ENCODE measurements around the gene CD58. TPM values are rescaled to one million over a fixed set of nuclear protein-coding genes. Genes with fewer than 3 reads are reported as not detected.

The CD58 gene
- total and polyA plus RNA-seq, 2 experiments from 2014 or later: 6.1 to 20.0 TPM

- Histone ChIP-seq H3K9me3 (ENCODE audit: low read depth) (no peaks in the 10 kb centered on the region), H3K4me1 (ENCODE audit: low read depth) (no peaks in the 10 kb centered on the region), H3K27me3 (no peaks in the 10 kb centered on the region), H3K4me3 (no peak overlapping the region), H3K27ac (no peak overlapping the region), H3K36me3 (no peaks in the 10 kb centered on the region)
- DNase-seq (ENCODE audit: low read depth in 1 of 2, low spot score in 1 of 2): no peak
- no peak for TF ChIP-seq CTCF (IDR thresholded peaks at IDR 0.05; ENCODE audit: low read depth, low read length)
Measured at GRCh38 chr1:116516631-116517030, 54.2 kb downstream of the CD58 start.

- TF ChIP-seq CTCF (IDR thresholded peaks at IDR 0.05; ENCODE audit: low read depth, low read length): no peak
- DNase-seq (ENCODE audit: low read depth in 1 of 2, low spot score in 1 of 2): no peak
Measured at GRCh38 chr1:116515702-116516101, 55.1 kb downstream of the CD58 start.

GRCh38 chr1:116514708-116515525 lies 55.9 kb downstream of the CD58 start:
- H3K4me3 ChIP-seq: no peak overlapping the region
- H3K36me3 ChIP-seq: no peaks in the 10 kb centered on the region
- no peaks in the 10 kb centered on the region for H3K27me3 ChIP-seq
- peak in 1 of 2 donors; percentile 73 for DNase-seq (ENCODE audit: low read depth in 1 of 2, low spot score in 1 of 2)
- H3K9me3 ChIP-seq (ENCODE audit: low read depth): no peaks in the 10 kb centered on the region
- no peaks in the 10 kb centered on the region for H3K4me1 ChIP-seq (ENCODE audit: low read depth)
- TF ChIP-seq CTCF (IDR thresholded peaks at IDR 0.05; ENCODE audit: low read depth, low read length): no peak
- H3K27ac ChIP-seq: no peak overlapping the region

More at GRCh38 chr1:116515702-116516101, 55.1 kb downstream of the CD58 start:
- Histone ChIP-seq H3K27ac (no peak overlapping the region), H3K4me1 (ENCODE audit: low read depth) (no peaks in the 10 kb centered on the region), H3K27me3 (no peaks in the 10 kb centered on the region), H3K9me3 (ENCODE audit: low read depth) (no peaks in the 10 kb centered on the region), H3K36me3 (no peaks in the 10 kb centered on the region), H3K4me3 (no peak overlapping the region)

GRCh38 chr1:116513956-116514355 lies 56.9 kb downstream of the CD58 start:
- Histone ChIP-seq H3K4me1 (ENCODE audit: low read depth) (no peaks in the 10 kb centered on the region), H3K9me3 (ENCODE audit: low read depth) (no peaks in the 10 kb centered on the region), H3K36me3 (no peaks in the 10 kb centered on the region), H3K4me3 (no peak overlapping the region), H3K27me3 (no peaks in the 10 kb centered on the region), H3K27ac (no peak overlapping the region)
- no peak for TF ChIP-seq CTCF (IDR thresholded peaks at IDR 0.05; ENCODE audit: low read depth, low read length)
- DNase-seq (ENCODE audit: low read depth in 1 of 2, low spot score in 1 of 2): no peak

GRCh38 chr1:116511459-116512019 lies 59.3 kb downstream of the CD58 start:
- H3K36me3 ChIP-seq: no peaks in the 10 kb centered on the region
- no peaks in the 10 kb centered on the region for H3K27me3 ChIP-seq
- no peak for DNase-seq (ENCODE audit: low read depth in 1 of 2, low spot score in 1 of 2)
- H3K9me3 ChIP-seq (ENCODE audit: low read depth): no peaks in the 10 kb centered on the region
- no peaks in the 10 kb centered on the region for H3K4me1 ChIP-seq (ENCODE audit: low read depth)
- H3K27ac ChIP-seq: no peak overlapping the region
- no peak for TF ChIP-seq CTCF (IDR thresholded peaks at IDR 0.05; ENCODE audit: low read depth, low read length)
- no peak overlapping the region for H3K4me3 ChIP-seq
